Kidney (tissue), 14 donors: Measurements from ENCODE around the gene MT1G. TPM values are rescaled to one million over a fixed set of nuclear protein-coding genes. Genes with fewer than 3 reads are reported as not detected.

ENCODE experiments used
- DNase-seq, 5 donors: peaks; one replicate each; pipeline ENCODE4 v3.0.0-alpha.2; 2013 to 2020
- FAIRE-seq: peaks from 2 replicates; lab custom pipeline; 2012; peaks lifted over from hg19 to GRCh38; lab: Jason Lieb, UNC
- H3K27ac ChIP-seq, 2 donors: one replicate each; pipeline ENCODE4 v1.7.0; 2013; ENCODE audit warnings: low read depth in 2 of 2, low read length in 2 of 2, inconsistent platforms in 1 of 2
- H3K27me3 ChIP-seq: one replicate; pipeline ENCODE4 v1.7.1; 2013; ENCODE audit warnings: low read length, inconsistent platforms; ENCODE audit not compliant: control insufficient read depth, insufficient read depth
- H3K36me3 ChIP-seq, 3 donors: one replicate each; pipeline versions ENCODE4 v1.7.0 to v1.7.1; 2013; ENCODE audit warnings: low read length in 3 of 3, control low read depth in 1 of 3, inconsistent platforms in 1 of 3; ENCODE audit not compliant: insufficient read depth in 3 of 3, control insufficient read depth in 2 of 3
- H3K4me1 ChIP-seq, 3 donors: one replicate each; pipeline versions ENCODE4 v1.7.0 to v1.7.1; 2013; ENCODE audit warnings: low read length in 3 of 3, inconsistent platforms in 1 of 3, low read depth in 1 of 3; ENCODE audit not compliant: control insufficient read depth in 2 of 3, insufficient read depth in 2 of 3
- H3K4me3 ChIP-seq, 3 donors: one replicate each; pipeline versions ENCODE4 v1.7.0 to v1.8.1; 2013; ENCODE audit warnings: low read length in 3 of 3, control low read depth in 1 of 3, inconsistent platforms in 1 of 3
- H3K9ac ChIP-seq, 3 donors: one replicate each; pipeline versions ENCODE4 v1.7.0 to v1.7.1; 2013; ENCODE audit warnings: low read length in 3 of 3, control low read depth in 1 of 3, inconsistent platforms in 1 of 3
- H3K9me3 ChIP-seq, 3 donors: one replicate each; pipeline versions ENCODE4 v1.7.0 to v1.7.1; 2013; ENCODE audit warnings: low read length in 3 of 3, control low read depth in 1 of 3, inconsistent platforms in 1 of 3; ENCODE audit not compliant: control insufficient read depth in 2 of 3, insufficient read depth in 1 of 3
- CTCF ChIP-seq: IDR thresholded peaks from 3 replicates; pipeline ENCODE4 v1.5.1; 2012; ENCODE audit warnings: mild to moderate bottlenecking, moderate library complexity, borderline replicate concordance; ENCODE audit not compliant: insufficient read depth; ENCODE audit errors: extremely low read depth
- intact Hi-C: fragments of 100-400 bp; cut with DNase I; formaldehyde crosslinking; loops from one replicate; pipeline ENCODE4 v1.11.1; 2022
- polyA plus RNA-seq: library from polyadenylated mRNA; stranded (reverse); fragments of 350-450 nt; fragmentation: Illumina TruSeq; extraction: RNeasy Lipid Tissue Mini Kit (QIAGEN cat#74804); gene quantifications from one replicate; pipeline ENCODE4 v1.2.3, GENCODE V29; 2014; ENCODE audit warnings: low read depth, low replicate concordance; ENCODE audit not compliant: insufficient read depth
- total RNA-seq: library from RNA; stranded (reverse); fragmentation: NEBNext Ultra II Directional; extraction: Animal tissue kit (Norgen Biotek cat#: 25700); gene quantifications from one replicate; pipeline ENCODE4 v1.2.1, GENCODE V29; 2021
- donor health status: control.
- donor health status: control.
- donor health status: control.
- donor health status: control.
- donor health status: control.
- donor health status: DM: yes; HTN: yes; CAD: no.
- donor health status: Normal renal cell carcinoma (clear cell type).

Gene MT1G
- total and polyA plus RNA-seq, 2 donors from 2014 or later: 33.6 to 2,564 TPM

GRCh38 chr16:56647641-56648431 is 20.0 kb downstream of the MT1G start:
- Histone ChIP-seq H3K4me3 (no peak overlapping the region), H3K27ac (no peak overlapping the region), H3K9me3 (no peaks in the 10 kb centered on the region), H3K27me3 (peaks cover 37% of the 10 kb centered on the region), H3K4me1 (peaks cover 0 to 7% (median 6%) of the 10 kb centered on the region in 3 donors), H3K36me3 (no peaks in the 10 kb centered on the region), H3K9ac (no peak overlapping the region)
- DNase-seq (no peak), FAIRE-seq (no peak)
- TF ChIP-seq CTCF: no peak
- intact Hi-C loops: no loop called here

GRCh38 chr16:56645838-56646237 is 22.0 kb downstream of the MT1G start:
- Histone ChIP-seq H3K9ac (no peak overlapping the region), H3K9me3 (no peaks in the 10 kb centered on the region), H3K4me3 (no peak overlapping the region), H3K27me3 (peaks cover 48% of the 10 kb centered on the region), H3K27ac (no peak overlapping the region), H3K36me3 (no peaks in the 10 kb centered on the region), H3K4me1 (peaks cover 0 to 7% (median 6%) of the 10 kb centered on the region in 3 donors)
- FAIRE-seq (no peak), DNase-seq (no peak)
- intact Hi-C loops: no loop called here
- no peak for TF ChIP-seq CTCF

GRCh38 chr16:56645311-56645710 is 22.6 kb downstream of the MT1G start:
- FAIRE-seq: no peak
- intact Hi-C loops: no loop called here

More at GRCh38 chr16:56645311-56645710, 22.6 kb downstream of the MT1G start:
- Histone ChIP-seq H3K9me3 (no peaks in the 10 kb centered on the region), H3K27ac (no peak overlapping the region), H3K27me3 (peaks cover 51% of the 10 kb centered on the region), H3K4me1 (peaks cover 0 to 7% (median 6%) of the 10 kb centered on the region in 3 donors), H3K36me3 (no peaks in the 10 kb centered on the region), H3K9ac (no peak overlapping the region), H3K4me3 (no peak overlapping the region)
- no peak for DNase-seq
- no peak for TF ChIP-seq CTCF
